Measurements from ENCODE around the gene OSBPL7.

DNA sequence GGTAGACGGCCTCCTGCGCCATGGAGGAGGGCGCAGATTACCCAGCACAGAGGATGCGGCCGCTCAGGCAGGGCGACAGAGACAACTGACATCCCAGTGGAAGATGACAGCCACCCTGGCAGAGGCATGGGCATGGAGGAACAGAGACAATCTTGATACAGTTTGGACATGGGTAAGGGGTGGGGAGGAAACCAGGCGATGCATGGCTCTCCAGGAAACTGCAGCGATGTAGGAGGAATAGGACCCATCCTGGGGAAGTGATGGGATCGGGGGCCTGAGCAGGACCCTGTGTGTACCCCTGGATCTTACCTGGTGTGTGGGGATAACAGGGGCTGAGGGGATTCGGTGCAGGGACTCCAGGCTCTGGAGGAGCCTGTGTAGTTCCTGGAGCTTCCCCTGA is 4.6 kb downstream of the OSBPL7 start:
- TF ChIP-seq SPI1 (IDR thresholded peaks at IDR 0.05; ENCODE audit: low read depth, low read length) (no peak), POLR2AphosphoS5 (IDR thresholded peaks at IDR 0.05; ENCODE audit: low read depth, low read length) (no peak)

Data from GM12891 (cell line).